Measurements from ENCODE around the gene BEX4. TPM values are rescaled to one million over a fixed set of nuclear protein-coding genes. Genes with fewer than 3 reads are reported as not detected.

Gene BEX4
- total and polyA plus RNA-seq, 2 of the 8 experiments (the other 6 are each of a cell fraction or from before 2014, with no cell fraction given): 27.2 to 45.1 TPM

DNA sequence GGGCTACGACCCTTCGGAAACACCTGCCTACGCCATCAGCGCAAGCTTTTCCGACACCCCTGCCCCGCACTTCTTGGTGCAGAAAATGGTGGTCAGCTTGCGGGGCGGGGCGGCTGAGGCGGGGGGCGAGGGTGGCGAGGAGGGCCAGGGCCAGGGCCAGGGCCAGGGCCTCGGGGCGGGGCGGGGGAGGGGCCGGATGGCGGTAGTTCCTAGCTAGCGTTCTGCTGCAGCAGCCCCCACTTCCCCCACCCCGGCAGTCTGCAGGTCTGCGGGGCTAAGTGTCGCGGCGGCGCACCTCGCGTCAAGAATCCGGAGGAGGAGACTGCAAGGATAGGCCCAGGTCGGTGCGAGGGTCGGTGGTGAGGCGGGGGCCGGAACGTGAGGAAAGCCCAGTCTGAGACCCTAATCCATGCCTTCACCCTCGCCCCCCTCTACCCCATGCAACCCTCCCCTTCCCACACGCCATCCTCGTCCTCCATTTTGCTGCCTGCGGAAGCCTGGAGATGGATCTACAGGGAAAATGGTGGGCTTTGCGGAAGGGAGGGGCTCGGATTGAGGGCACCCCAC, 600 bp downstream of the BEX4 start (continued):
- peak; percentile 96 for TF ChIP-seq YY1 (IDR thresholded peaks at IDR 0.05; ENCODE audit: low read depth, low read length)
- TF ChIP-seq, protein P1, sequence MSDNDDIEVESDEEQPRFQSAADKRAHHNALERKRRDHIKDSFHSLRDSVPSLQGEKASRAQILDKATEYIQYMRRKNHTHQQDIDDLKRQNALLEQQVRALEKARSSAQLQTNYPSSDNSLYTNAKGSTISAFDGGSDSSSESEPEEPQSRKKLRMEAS (IDR thresholded peaks at IDR 0.05): no peak
- no peak for TF ChIP-seq KDM1A (IDR thresholded peaks at IDR 0.05; ENCODE audit: borderline replicate concordance, low read length)
- TF ChIP-seq ZNF274 (IDR thresholded peaks at IDR 0.05; ENCODE audit: borderline replicate concordance, extremely low read depth, low read length): no peak
- TF ChIP-seq TAF1 (IDR thresholded peaks at IDR 0.05; ENCODE audit: low read depth, low read length): 0 out of 2 replicates have a peak, but pooled peaks have one; percentile 23
- TF ChIP-seq SRF (IDR thresholded peaks at IDR 0.05; ENCODE audit: low read depth, low read length): no peak
- no peak for TF ChIP-seq NRF1 (IDR thresholded peaks at IDR 0.05; ENCODE audit: low read depth, low read length)
- no peak for TF ChIP-seq SIRT6 (IDR thresholded peaks at IDR 0.05; ENCODE audit: low read length)
- TF ChIP-seq ATF2 (IDR thresholded peaks at IDR 0.05; ENCODE audit: low read length): no peak; the same call in 1 of the 2 replicates
- TF ChIP-seq JUND (IDR thresholded peaks at IDR 0.05; ENCODE audit: low read length): no peak
- no peak for TF ChIP-seq TBP (IDR thresholded peaks at IDR 0.05; ENCODE audit: low read depth, low read length)
- no peak for TF ChIP-seq ASH2L (IDR thresholded peaks at IDR 0.05; ENCODE audit: low read length)
- TF ChIP-seq USF2 (IDR thresholded peaks at IDR 0.05; ENCODE audit: low read length): no peak
- TF ChIP-seq NANOG (IDR thresholded peaks at IDR 0.05; ENCODE audit: insufficient read depth, low read depth, low read length, poor library complexity, severe bottlenecking): no peak
- no peak for TF ChIP-seq E2F6 (IDR thresholded peaks at IDR 0.05)
- no peak for TF ChIP-seq CBX5 (IDR thresholded peaks at IDR 0.05; ENCODE audit: low read depth, low read length)
- no peak for TF ChIP-seq SP2 (IDR thresholded peaks at IDR 0.05; ENCODE audit: low read length)
- TF ChIP-seq TAF7 (optimal IDR thresholded peaks at IDR 0.05; ENCODE audit: borderline replicate concordance, low read depth, low read length): no peak
- no peak for TF ChIP-seq GTF2F1 (IDR thresholded peaks at IDR 0.05; ENCODE audit: borderline replicate concordance, low read depth, low read length)
- TF ChIP-seq CHD1 (IDR thresholded peaks at IDR 0.05; ENCODE audit: low read depth, low read length): no peak
- no peak for TF ChIP-seq RNF2 (IDR thresholded peaks at IDR 0.05; ENCODE audit: borderline replicate concordance, low read depth, low read length, missing control alignments, poor library complexity, severe bottlenecking)
- peak; percentile 68; the same call in 1 of the 2 replicates for TF ChIP-seq TEAD4 (IDR thresholded peaks at IDR 0.05; ENCODE audit: low read depth, low read length)

All from H1 (cell line).